Large intestine (tissue), 3 donors: ENCODE results near the gene EEF1AKMT1. TPM values are rescaled to one million over a fixed set of nuclear protein-coding genes. Genes with fewer than 3 reads are reported as not detected.
"Not testable (repeated sequence)": the region's sequence is repeated elsewhere in the genome, so short reads cannot be mapped to it uniquely, and the experiment has no call there.

Experiments
- DNase-seq, 2 donors: peaks; one replicate each; pipeline versions ENCODE4 v3.0.0 to v3.0.0-alpha.2; 2013
- H3K27ac ChIP-seq: one replicate; pipeline ENCODE4 v1.5.1; 2013; ENCODE audit warnings: low read length
- H3K27me3 ChIP-seq: 2 replicates; pipeline ENCODE4 v1.6.1; 2013; ENCODE audit warnings: low read length; ENCODE audit not compliant: control insufficient read depth, insufficient read depth
- H3K36me3 ChIP-seq: 2 replicates; pipeline ENCODE4 v1.6.1; 2013; ENCODE audit warnings: low read length; ENCODE audit not compliant: control insufficient read depth, insufficient read depth
- H3K4me1 ChIP-seq: one replicate; pipeline ENCODE4 v1.6.1; 2013; ENCODE audit warnings: low read length; ENCODE audit not compliant: control insufficient read depth, insufficient read depth
- H3K4me3 ChIP-seq: one replicate; pipeline ENCODE4 v1.5.1; 2013; ENCODE audit warnings: low read length
- H3K9me3 ChIP-seq: one replicate; pipeline ENCODE4 v1.6.1; 2013; ENCODE audit warnings: mild to moderate bottlenecking, low read depth, low read length, moderate library complexity; ENCODE audit not compliant: control insufficient read depth
- WGBS: methylation state at CpG from one replicate; pipeline ENCODE4 v1.1.5; 2013; ENCODE audit warnings: low lambda C conversion rate; ENCODE audit not compliant: insufficient coverage; 5-methylcytosine and 5-hydroxymethylcytosine counted together
- polyA plus RNA-seq: library from polyadenylated mRNA; unstranded; fragments of 120-200 nt; gene quantifications from one replicate; pipeline ENCODE4 v1.2.1, GENCODE V29; 2013

Gene EEF1AKMT1
- polyA plus RNA-seq, 1 donor = 9.0 TPM

DNA sequence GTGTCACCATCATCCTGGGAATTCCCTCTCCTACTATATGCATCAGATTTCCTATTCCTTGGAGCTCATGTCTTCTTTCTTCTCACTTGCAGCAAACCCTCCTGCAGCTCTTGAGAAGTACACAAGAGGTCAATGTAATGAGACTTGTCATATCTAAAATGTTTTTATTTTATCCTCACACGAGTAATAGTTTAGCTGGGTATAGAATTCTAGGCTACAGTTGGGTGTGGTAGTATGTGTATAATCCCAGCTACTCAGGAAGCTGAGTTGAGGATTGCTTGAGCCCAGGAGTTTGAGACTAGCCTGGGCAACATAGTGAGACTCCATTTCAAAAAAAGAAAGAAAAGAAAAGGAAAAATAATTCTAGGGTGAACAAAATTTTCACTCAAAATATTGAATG, 24.4 kb downstream of the EEF1AKMT1 start:
- DNase-seq = no peak

DNA sequence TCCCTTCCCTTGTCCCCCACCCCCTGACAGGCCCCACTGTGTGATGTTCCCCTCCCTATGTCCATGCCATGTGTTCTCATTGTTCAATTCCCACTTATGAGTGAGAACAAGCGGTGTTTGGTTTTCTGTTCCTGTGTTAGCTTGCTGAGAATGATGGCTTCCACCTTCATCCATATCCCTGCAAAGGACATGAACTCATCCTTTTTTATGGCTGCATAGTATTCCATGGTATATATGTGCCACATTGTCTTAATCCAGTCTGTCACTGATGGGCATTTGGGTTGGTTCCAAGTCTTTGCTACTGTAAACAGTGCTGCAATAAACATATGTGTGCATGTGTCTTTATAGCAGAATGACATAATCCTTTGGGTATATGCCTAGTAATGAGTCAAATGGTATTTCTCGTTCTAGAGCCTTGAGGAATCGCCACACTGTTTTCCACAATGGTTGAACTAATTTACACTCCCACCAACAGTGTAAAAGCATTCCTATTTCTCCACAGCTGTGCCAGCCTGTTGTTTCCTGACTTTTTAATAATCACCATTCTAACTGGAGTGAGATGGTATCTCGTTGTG, 29.8 kb downstream of the EEF1AKMT1 start:
- 100% methylated on average over 1 of the region's 4 CpGs for WGBS
- H3K27me3 ChIP-seq, H3K9me3 ChIP-seq, H3K4me1 ChIP-seq, H3K36me3 ChIP-seq, H3K4me3 ChIP-seq, H3K27ac ChIP-seq, DNase-seq: not testable (repeated sequence)

More for the DNA sequence above, 24.4 kb downstream of the EEF1AKMT1 start:
- Histone ChIP-seq H3K9me3 (peaks cover 4% of the 10 kb centered on the region), H3K36me3 (no peaks in the 10 kb centered on the region), H3K27ac (no peak overlapping the region), H3K4me3 (no peak overlapping the region), H3K27me3 (no peaks in the 10 kb centered on the region), H3K4me1 (no peaks in the 10 kb centered on the region)
- WGBS = no CpG with 5 or more reads among the region's 1 CpG

DNA sequence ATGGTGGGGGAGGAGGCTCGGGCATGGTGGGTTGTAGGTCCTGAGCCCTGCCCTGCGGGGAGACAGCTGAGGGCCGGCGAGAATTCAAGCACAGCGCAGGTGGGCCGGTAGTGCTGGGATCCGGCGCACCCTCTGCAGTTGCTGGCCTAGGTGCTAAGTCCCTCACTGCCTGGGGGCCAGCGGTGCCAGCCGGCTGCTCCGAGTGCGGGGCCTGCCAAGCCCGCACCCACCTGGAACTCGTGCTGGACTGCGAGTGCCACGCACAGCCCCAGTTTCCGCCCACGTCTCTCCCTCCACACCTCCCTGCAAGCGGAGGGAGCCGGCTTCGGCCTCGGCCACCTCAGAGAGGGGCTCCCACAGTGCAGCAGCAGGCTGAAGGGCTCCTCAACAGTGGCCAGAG, 33.7 kb downstream of the EEF1AKMT1 start:
- Histone ChIP-seq H3K36me3 (no peaks in the 10 kb centered on the region), H3K27me3 (no peaks in the 10 kb centered on the region), H3K4me3 (no peak overlapping the region), H3K9me3 (peaks cover 8% of the 10 kb centered on the region), H3K4me1 (no peaks in the 10 kb centered on the region), H3K27ac (no peak overlapping the region)
- DNase-seq = no peak
- no CpG with 5 or more reads among the region's 22 CpGs for WGBS

DNA sequence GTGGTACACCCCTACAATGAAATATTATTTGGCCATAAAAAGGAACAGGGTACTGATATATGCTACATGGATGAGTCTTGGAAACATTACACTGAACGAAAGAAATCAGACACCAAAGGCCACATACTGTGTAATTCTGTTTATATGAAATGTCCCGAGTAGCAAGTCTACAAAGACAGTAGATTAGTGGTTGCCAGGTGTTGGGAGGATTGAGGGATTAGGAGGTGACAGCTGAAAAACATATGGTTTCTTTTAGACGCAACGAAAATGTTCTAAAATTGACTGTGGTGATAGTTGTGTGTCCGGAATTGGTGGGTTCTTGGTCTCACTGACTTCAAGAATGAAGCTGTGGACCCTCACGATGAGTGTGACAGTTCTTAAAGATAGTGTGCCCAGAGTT, 35.1 kb downstream of the EEF1AKMT1 start:
- WGBS = no CpG with 5 or more reads among the region's 6 CpGs
- no peak for DNase-seq

DNA sequence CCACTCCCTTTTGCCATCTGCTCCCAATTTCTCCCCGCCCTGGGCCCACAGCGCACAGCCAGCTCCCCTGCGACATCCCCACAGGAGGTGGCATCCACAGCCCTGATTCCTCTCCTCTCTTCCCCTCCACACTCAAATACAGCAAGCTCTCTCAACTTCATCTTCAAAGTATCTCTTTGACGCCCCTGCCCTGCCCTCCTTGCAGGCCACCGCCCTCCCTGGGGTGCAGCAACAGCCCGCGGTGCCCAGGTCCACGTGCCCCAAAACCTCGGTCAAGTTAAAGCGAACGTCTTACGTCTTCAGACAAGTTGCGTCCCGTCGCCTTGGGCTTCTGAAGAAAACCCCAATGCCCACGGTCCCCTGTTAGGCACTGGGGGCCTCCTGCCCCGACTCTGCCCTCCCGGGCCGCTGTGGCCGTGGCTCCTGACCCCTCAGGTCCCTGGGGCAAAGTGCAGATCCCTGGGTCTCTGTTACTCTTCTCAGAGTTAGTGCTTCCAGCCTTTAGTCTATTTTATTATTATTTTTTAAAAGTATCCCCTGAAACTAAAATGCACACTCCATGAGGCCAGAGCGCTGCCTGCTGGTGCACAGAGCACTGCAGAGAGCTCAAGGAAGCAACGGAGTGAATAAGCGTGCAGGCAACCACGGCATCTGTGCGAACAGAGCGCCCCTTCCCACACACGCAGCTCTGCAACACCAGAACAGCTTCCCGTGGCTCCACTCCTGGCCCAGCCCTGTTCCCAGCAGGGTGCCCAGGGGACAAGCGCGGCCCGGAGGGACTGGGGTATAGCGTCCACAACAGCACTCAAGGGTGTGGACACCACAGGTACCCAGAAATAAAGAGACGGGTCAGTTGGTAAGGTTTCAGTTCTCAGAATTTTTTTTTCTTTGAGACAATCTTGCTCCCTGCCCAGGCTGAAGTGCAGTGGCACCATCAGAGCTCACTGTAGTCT, 43.9 kb downstream of the EEF1AKMT1 start:
- Histone ChIP-seq H3K4me1 (no peaks in the 10 kb centered on the region), H3K9me3 (no peaks in the 10 kb centered on the region), H3K4me3 (no peak overlapping the region), H3K27ac (no peak overlapping the region), H3K27me3 (no peaks in the 10 kb centered on the region), H3K36me3 (peaks cover 3% of the 10 kb centered on the region)
- DNase-seq = no peak
- WGBS = no CpG with 5 or more reads among the region's 33 CpGs

More for the DNA sequence above, 35.1 kb downstream of the EEF1AKMT1 start:
- H3K9me3 ChIP-seq = peaks cover 8% of the 10 kb centered on the region
- no peaks in the 10 kb centered on the region for H3K27me3 ChIP-seq
- H3K4me1 ChIP-seq = no peaks in the 10 kb centered on the region
- H3K27ac ChIP-seq = no peak overlapping the region
- H3K4me3 ChIP-seq = no peak overlapping the region
- H3K36me3 ChIP-seq = no peaks in the 10 kb centered on the region

DNA sequence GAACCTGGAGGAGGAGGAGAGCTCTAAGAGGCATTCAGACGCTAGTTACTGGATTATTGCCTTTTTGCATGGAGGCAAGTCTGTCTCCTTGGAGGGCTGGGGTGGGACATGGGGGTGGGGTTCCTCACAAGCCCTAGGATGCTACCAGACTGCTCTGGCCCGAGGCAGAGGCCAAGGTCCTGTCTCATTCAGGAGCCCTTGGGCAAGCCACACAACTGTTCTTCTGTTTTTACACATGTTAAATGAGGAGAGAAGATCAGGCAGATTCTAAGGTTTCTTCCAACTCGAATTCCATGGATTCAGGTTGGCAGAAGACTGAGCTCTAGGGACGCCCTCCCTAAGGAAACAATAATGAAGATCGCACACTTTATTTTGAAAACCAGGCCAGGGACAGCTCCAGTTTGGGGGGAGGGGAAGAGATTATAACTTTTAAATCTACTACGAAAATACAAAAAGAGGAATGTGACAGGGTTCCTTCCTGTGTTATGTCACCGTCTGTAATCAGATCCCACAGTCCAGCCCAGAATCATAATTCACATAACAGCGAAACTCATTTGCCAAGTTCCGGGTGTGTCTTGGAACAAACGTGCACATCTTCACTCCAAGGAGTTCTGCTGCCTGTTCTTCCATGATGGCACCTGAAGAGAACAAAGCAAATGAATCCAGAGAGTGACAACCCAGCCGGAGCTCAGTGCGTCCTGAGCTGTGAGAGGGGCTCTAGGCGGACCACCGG, 45.0 kb downstream of the EEF1AKMT1 start:
- no peak overlapping the region for H3K27ac ChIP-seq
- no peak for DNase-seq
- peaks cover 3% of the 10 kb centered on the region for H3K36me3 ChIP-seq
- H3K4me3 ChIP-seq = no peak overlapping the region
- H3K4me1 ChIP-seq = no peaks in the 10 kb centered on the region
- H3K27me3 ChIP-seq = no peaks in the 10 kb centered on the region
- 100% methylated on average over 4 of the region's 14 CpGs for WGBS
- no peaks in the 10 kb centered on the region for H3K9me3 ChIP-seq

DNA sequence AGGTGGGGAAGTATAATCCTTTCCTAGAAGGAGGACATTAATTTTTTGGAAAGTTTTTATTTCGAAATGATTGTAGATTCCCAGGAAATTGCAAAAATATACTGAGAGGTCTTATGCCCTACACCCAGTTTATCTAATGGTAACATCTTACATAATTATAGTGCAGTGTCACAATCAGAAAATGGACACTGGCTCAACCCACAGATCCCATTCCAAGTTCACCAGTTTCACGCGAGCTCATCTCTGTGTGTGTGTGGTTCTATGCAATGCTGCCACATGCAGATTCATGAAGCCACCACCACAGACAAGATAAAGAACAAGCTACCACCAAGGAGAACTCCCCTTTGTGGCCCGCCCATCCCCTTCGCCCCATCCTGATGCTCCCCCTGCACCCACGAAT, 45.9 kb downstream of the EEF1AKMT1 start:
- no peak overlapping the region for H3K27ac ChIP-seq
- 0% methylated on average over 1 of the region's 6 CpGs for WGBS
- H3K4me3 ChIP-seq = no peak overlapping the region
- DNase-seq = no peak
- H3K9me3 ChIP-seq = no peaks in the 10 kb centered on the region
- no peaks in the 10 kb centered on the region for H3K4me1 ChIP-seq
- H3K36me3 ChIP-seq = peaks cover 3% of the 10 kb centered on the region
- peaks cover 2% of the 10 kb centered on the region for H3K27me3 ChIP-seq

DNA sequence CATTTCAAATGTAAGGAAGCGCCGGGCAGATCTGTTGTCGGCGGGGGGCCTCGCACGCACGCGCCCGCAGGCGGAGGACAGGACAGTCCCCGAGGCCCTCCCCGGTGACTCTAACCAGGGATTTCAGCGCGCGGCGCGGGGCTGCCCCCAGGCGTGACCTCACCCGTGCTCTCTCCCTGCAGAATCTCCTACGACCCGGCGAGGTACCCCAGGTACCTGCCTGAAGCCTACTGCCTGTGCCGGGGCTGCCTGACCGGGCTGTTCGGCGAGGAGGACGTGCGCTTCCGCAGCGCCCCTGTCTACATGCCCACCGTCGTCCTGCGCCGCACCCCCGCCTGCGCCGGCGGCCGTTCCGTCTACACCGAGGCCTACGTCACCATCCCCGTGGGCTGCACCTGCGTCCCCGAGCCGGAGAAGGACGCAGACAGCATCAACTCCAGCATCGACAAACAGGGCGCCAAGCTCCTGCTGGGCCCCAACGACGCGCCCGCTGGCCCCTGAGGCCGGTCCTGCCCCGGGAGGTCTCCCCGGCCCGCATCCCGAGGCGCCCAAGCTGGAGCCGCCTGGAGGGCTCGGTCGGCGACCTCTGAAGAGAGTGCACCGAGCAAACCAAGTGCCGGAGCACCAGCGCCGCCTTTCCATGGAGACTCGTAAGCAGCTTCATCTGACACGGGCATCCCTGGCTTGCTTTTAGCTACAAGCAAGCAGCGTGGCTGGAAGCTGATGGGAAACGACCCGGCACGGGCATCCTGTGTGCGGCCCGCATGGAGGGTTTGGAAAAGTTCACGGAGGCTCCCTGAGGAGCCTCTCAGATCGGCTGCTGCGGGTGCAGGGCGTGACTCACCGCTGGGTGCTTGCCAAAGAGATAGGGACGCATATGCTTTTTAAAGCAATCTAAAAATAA, 52.1 kb downstream of the EEF1AKMT1 start:
- H3K27ac ChIP-seq = no peak overlapping the region
- no peaks in the 10 kb centered on the region for H3K4me1 ChIP-seq
- H3K9me3 ChIP-seq = peaks cover 4% of the 10 kb centered on the region
- H3K27me3 ChIP-seq = peaks cover 27% of the 10 kb centered on the region
- H3K4me3 ChIP-seq = peak overlapping the region; percentile 26
- H3K36me3 ChIP-seq = no peaks in the 10 kb centered on the region
- DNase-seq = peak; percentile 21 to 46
- no CpG with 5 or more reads among the region's 81 CpGs for WGBS

DNA sequence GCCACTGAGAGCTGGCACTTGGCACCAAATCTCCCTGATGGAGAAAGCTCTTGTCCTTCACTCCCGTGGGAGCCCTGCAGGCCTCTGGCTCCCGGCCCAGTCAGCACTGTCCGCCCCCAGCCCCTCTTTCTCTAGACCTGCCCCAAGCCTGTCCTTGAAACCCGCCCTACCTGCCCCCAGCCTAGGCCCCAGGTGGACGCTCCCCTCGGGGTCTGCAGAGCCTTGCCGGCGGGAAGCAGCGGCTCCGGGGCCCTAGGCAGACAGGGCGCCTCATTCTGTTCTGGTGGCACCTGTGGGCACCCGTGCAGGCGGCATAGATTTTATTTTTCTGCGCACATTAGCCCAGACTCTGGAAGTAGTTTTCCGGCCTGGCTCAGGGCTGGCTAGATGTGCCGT, 52.7 kb downstream of the EEF1AKMT1 start:
- Histone ChIP-seq H3K27ac (no peak overlapping the region), H3K9me3 (peaks cover 4% of the 10 kb centered on the region), H3K36me3 (no peaks in the 10 kb centered on the region), H3K4me3 (no peak overlapping the region), H3K4me1 (no peaks in the 10 kb centered on the region), H3K27me3 (peaks cover 27% of the 10 kb centered on the region)
- DNase-seq = no peak
- no CpG with 5 or more reads among the region's 16 CpGs for WGBS
